DND-41 (cell line): ENCODE results near the gene ATOX1.

Source experiments
- ATAC-seq: fragments of 200-7000 bp; cut with Tn5 transposase; 3 replicates; pipeline ENCODE4 v1.9.1; 2021; ENCODE audit warnings: low read depth; ENCODE audit not compliant: insufficient read depth
- DNase-seq: peaks from one replicate; pipeline ENCODE4 v3.0.0-alpha.2; 2020
- H2AFZ ChIP-seq: 2 replicates; pipeline ENCODE4 v1.6.0; 2012; ENCODE audit warnings: low read depth, low read length
- H3K27ac ChIP-seq: 2 replicates; pipeline ENCODE4 v1.5.1; 2012; ENCODE audit warnings: low read length, inconsistent platforms
- H3K27me3 ChIP-seq: fragments of 200-600 bp; sonication (generic); 2 replicates; pipeline ENCODE4 v1.6.0; 2012; ENCODE audit warnings: low read length, mild to moderate bottlenecking, inconsistent platforms; ENCODE audit not compliant: insufficient read depth, poor library complexity
- H3K36me3 ChIP-seq: 2 replicates; pipeline ENCODE4 v1.5.1; 2012; ENCODE audit warnings: low read length, inconsistent platforms; ENCODE audit not compliant: insufficient read depth
- H3K4me1 ChIP-seq: 2 replicates; pipeline ENCODE4 v1.5.1; 2012; ENCODE audit warnings: mild to moderate bottlenecking, low read length; ENCODE audit not compliant: insufficient read depth
- H3K4me2 ChIP-seq: 2 replicates; pipeline ENCODE4 v1.6.0; 2012; ENCODE audit warnings: mild to moderate bottlenecking, moderate library complexity, low read length, inconsistent platforms; ENCODE audit not compliant: insufficient read depth
- H3K4me3 ChIP-seq, 2 experiments: fragments of 200-600 bp in 1 of 2; shearing (Covaris generic) in 1 of 2; 2 replicates each; pipeline ENCODE4 v1.5.1; 2012 to 2016; ENCODE audit warnings: inconsistent platforms in 2 of 2, low read length in 2 of 2, mild to moderate bottlenecking in 2 of 2, low read depth in 1 of 2, moderate library complexity in 1 of 2
- H3K79me2 ChIP-seq: 2 replicates; pipeline ENCODE4 v1.6.0; 2012; ENCODE audit warnings: low read length, inconsistent platforms; ENCODE audit not compliant: insufficient read depth
- H3K9ac ChIP-seq: 2 replicates; pipeline ENCODE4 v1.6.0; 2012; ENCODE audit warnings: low read depth, mild to moderate bottlenecking, inconsistent platforms, low read length, moderate library complexity
- H3K9me3 ChIP-seq: 2 replicates; pipeline ENCODE4 v1.5.1; 2012; ENCODE audit warnings: low read length, moderate library complexity, mild to moderate bottlenecking, inconsistent platforms; ENCODE audit not compliant: insufficient read depth, severe bottlenecking
- H4K20me1 ChIP-seq: 2 replicates; pipeline ENCODE4 v1.6.0; 2012; ENCODE audit warnings: low read length; ENCODE audit not compliant: insufficient read depth
- CTCF ChIP-seq: IDR thresholded peaks from 2 replicates; pipeline ENCODE4 v1.5.1; 2012; ENCODE audit warnings: borderline replicate concordance, low read length, moderate library complexity, mild to moderate bottlenecking; ENCODE audit not compliant: poor library complexity, severe bottlenecking; ENCODE audit errors: extremely low read depth
- EZH2 ChIP-seq: IDR thresholded peaks from 3 replicates; pipeline ENCODE4 v1.6.1; 2012; ENCODE audit warnings: borderline replicate concordance, low read depth, mild to moderate bottlenecking, moderate library complexity, low read length, inconsistent platforms; ENCODE audit not compliant: severe bottlenecking

ATOX1 gene

GRCh38 chr5:151745071-151745705 lies 13.2 kb downstream of the ATOX1 start:
- Histone ChIP-seq H2AFZ (no peak overlapping the region), H3K27ac (no peak overlapping the region), H4K20me1 (no peaks in the 10 kb centered on the region), H3K4me1 (no peaks in the 10 kb centered on the region), H3K4me2 (no peak overlapping the region), H3K9me3 (no peaks in the 10 kb centered on the region), H3K79me2 (peaks cover 8% of the 10 kb centered on the region), H3K9ac (no peak overlapping the region), H3K27me3 (no peaks in the 10 kb centered on the region), H3K36me3 (peaks cover 42% of the 10 kb centered on the region), H3K4me3 (no peak overlapping the region)
- DNase-seq = no peak
- no peak for TF ChIP-seq CTCF
- TF ChIP-seq EZH2 = no peak
- no peak for ATAC-seq

- TF ChIP-seq EZH2 (no peak), CTCF (no peak)
- Histone ChIP-seq H3K36me3 (peaks cover 39% of the 10 kb centered on the region), H4K20me1 (no peaks in the 10 kb centered on the region), H3K27ac (no peak overlapping the region), H2AFZ (no peak overlapping the region), H3K4me3 (no peak overlapping the region), H3K4me2 (no peak overlapping the region), H3K79me2 (peaks cover 4% of the 10 kb centered on the region; the same call in 1 of the 2 replicates), H3K27me3 (no peaks in the 10 kb centered on the region), H3K9ac (no peak overlapping the region), H3K9me3 (no peaks in the 10 kb centered on the region), H3K4me1 (no peaks in the 10 kb centered on the region)
- DNase-seq (no peak), ATAC-seq (no peak)
These were observed 14.9 kb downstream of the ATOX1 start for GRCh38 chr5:151743530-151743929.

GRCh38 chr5:151742870-151743294 lies 15.5 kb downstream of the ATOX1 start:
- Histone ChIP-seq H3K79me2 (no peaks in the 10 kb centered on the region), H3K4me3 (no peak overlapping the region), H3K27me3 (no peaks in the 10 kb centered on the region), H3K4me2 (no peak overlapping the region), H3K36me3 (peaks cover 35% of the 10 kb centered on the region), H4K20me1 (no peaks in the 10 kb centered on the region), H3K9ac (no peak overlapping the region), H2AFZ (no peak overlapping the region), H3K27ac (no peak overlapping the region), H3K9me3 (no peaks in the 10 kb centered on the region), H3K4me1 (no peaks in the 10 kb centered on the region)
- TF ChIP-seq CTCF (peak; percentile 60), EZH2 (no peak)
- ATAC-seq = no peak
- no peak for DNase-seq
